Measurements from ENCODE around the gene CCDC69. TPM values are rescaled to one million over a fixed set of nuclear protein-coding genes. Genes with fewer than 3 reads are reported as not detected.

Gene CCDC69
- total and polyA plus RNA-seq, 2 of the 8 experiments (the other 6 are each of a cell fraction or from before 2014, with no cell fraction given), result 8.4 to 10.8 TPM

DNA sequence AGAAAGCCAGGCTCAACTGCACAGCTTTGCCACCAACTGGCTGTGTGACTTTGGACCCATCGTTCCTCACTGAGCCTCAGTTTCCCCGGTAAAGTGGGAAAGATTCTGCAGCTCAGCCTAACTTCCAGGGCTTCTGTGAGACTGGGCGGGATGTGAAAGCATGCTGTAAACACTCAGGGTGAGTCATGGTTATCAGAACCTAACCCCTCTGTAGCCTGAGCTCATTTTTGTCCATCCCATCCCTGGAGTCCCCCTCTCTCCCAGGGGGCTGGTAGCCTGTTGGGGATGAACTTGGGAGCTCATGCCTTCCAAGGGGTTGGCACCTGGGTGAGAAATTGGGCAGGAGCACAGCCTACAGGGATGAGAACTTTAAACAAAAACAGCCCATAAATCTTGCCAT lies 2.3 kb downstream of the CCDC69 start (continued):
- TF ChIP-seq USF2 (IDR thresholded peaks at IDR 0.05; ENCODE audit: low read length), result no peak
- no peak for TF ChIP-seq CTBP2 (IDR thresholded peaks at IDR 0.05; ENCODE audit: borderline replicate concordance, insufficient read depth, insufficient read length, low read length)
- no peak for TF ChIP-seq SIRT6 (IDR thresholded peaks at IDR 0.05; ENCODE audit: low read length)
- TF ChIP-seq TAF1 (IDR thresholded peaks at IDR 0.05; ENCODE audit: low read depth, low read length), result no peak
- TF ChIP-seq ZNF274 (IDR thresholded peaks at IDR 0.05; ENCODE audit: borderline replicate concordance, extremely low read depth, low read length), result no peak
